Fibroblast of skin of right biceps (primary cell): ENCODE results near the gene CCDC170.
A peak's percentile ranks its signal among the peaks of the same experiment; 100 is the strongest.
"Not testable (repeated sequence)": the region's sequence is repeated elsewhere in the genome, so short reads cannot be mapped to it uniquely, and the experiment has no call there.

ENCODE experiments used
- DNase-seq: peaks from one replicate; pipeline ENCODE4 v3.0.0-alpha.2; 2013

Gene CCDC170

GRCh38 chr6:151494936-151495320 lies 1.1 kb downstream of the CCDC170 start:
- peak; percentile 23 for DNase-seq

GRCh38 chr6:151495380-151495779 lies 1.6 kb downstream of the CCDC170 start:
- no peak for DNase-seq

- DNase-seq = no peak
These were observed 4.1 kb downstream of the CCDC170 start for GRCh38 chr6:151497905-151498304.

- DNase-seq = peak; percentile 4
These were observed 4.5 kb downstream of the CCDC170 start for GRCh38 chr6:151498327-151498726.

GRCh38 chr6:151499551-151499950 lies 5.7 kb downstream of the CCDC170 start:
- no peak for DNase-seq

GRCh38 chr6:151501511-151502136 lies 7.8 kb downstream of the CCDC170 start:
- no peak for DNase-seq

GRCh38 chr6:151502499-151502898 lies 8.7 kb downstream of the CCDC170 start:
- DNase-seq = peak; percentile 41

- no peak for DNase-seq
These were observed 12.9 kb downstream of the CCDC170 start for GRCh38 chr6:151506761-151507160.

GRCh38 chr6:151509048-151509447 lies 15.2 kb downstream of the CCDC170 start:
- no peak for DNase-seq

GRCh38 chr6:151512481-151512880 lies 18.7 kb downstream of the CCDC170 start:
- no peak for DNase-seq

GRCh38 chr6:151514000-151514730 lies 20.3 kb downstream of the CCDC170 start:
- no peak for DNase-seq

- DNase-seq = not testable (repeated sequence)
These were observed 25.2 kb downstream of the CCDC170 start for GRCh38 chr6:151518992-151519391.

- no peak for DNase-seq
These were observed 29.2 kb downstream of the CCDC170 start for GRCh38 chr6:151523034-151523433.

GRCh38 chr6:151524059-151524458 lies 30.2 kb downstream of the CCDC170 start:
- DNase-seq = no peak

- peak; percentile 55 for DNase-seq
These were observed 40.8 kb downstream of the CCDC170 start for GRCh38 chr6:151534576-151534975.

GRCh38 chr6:151535476-151536187 lies 41.8 kb downstream of the CCDC170 start:
- no peak for DNase-seq

- DNase-seq = peak; percentile 10
These were observed 42.3 kb downstream of the CCDC170 start for GRCh38 chr6:151536188-151536479.

- no peak for DNase-seq
These were observed 43.7 kb downstream of the CCDC170 start for GRCh38 chr6:151537556-151537955.

- no peak for DNase-seq
These were observed 45.9 kb downstream of the CCDC170 start for GRCh38 chr6:151539506-151540268.

- DNase-seq = no peak
These were observed 50.6 kb downstream of the CCDC170 start for GRCh38 chr6:151544453-151544852.

GRCh38 chr6:151544884-151545283 lies 51.1 kb downstream of the CCDC170 start:
- not testable (repeated sequence) for DNase-seq

- no peak for DNase-seq
These were observed 53.3 kb downstream of the CCDC170 start for GRCh38 chr6:151546941-151547659.

- no peak for DNase-seq
These were observed 54.4 kb downstream of the CCDC170 start for GRCh38 chr6:151548201-151548600.
